WTC11 (cell line): Measurements from ENCODE around the gene ADARB2. TPM values are rescaled to one million over a fixed set of nuclear protein-coding genes. Genes with fewer than 3 reads are reported as not detected.

ENCODE experiments used
- ATAC-seq: fragments of 200-7000 bp; cut with Tn5 transposase; 2 replicates; pipeline ENCODE4 v1.10.0; 2021; ENCODE audit warnings: mild to moderate bottlenecking, moderate library complexity
- CTCF ChIA-PET: fragments of 300-600 bp; sonication (Branson Sonifier 250); formaldehyde crosslinking; loops from one replicate; lab custom pipeline; 2021; ENCODE audit warnings: antibody characterized with exemption; lab: Charles Lee
- POLR2A ChIA-PET: fragments of 350-600 bp; sonication (Branson Sonifier 250); formaldehyde crosslinking; loops from one replicate; lab custom pipeline; 2021; ENCODE audit warnings: antibody characterized with exemption; lab: Charles Lee
- DNase-seq: peaks from one replicate; pipeline ENCODE4 v3.0.0; 2021; ENCODE audit warnings: low spot score
- H3K27ac Mint-ChIP-seq: 2 replicates; pipeline ENCODE4 v1.8.0; 2021; ENCODE audit warnings: mixed read lengths
- H3K27me3 Mint-ChIP-seq: 2 replicates; pipeline ENCODE4 v1.8.0; 2021; ENCODE audit warnings: low read depth, mild to moderate bottlenecking, moderate library complexity, mixed read lengths
- H3K36me3 Mint-ChIP-seq: 2 replicates; pipeline ENCODE4 v1.8.0; 2021; ENCODE audit warnings: mixed read lengths
- H3K4me1 Mint-ChIP-seq: 2 replicates; pipeline ENCODE4 v1.8.0; 2022; ENCODE audit warnings: mixed read lengths
- H3K4me3 Mint-ChIP-seq: 2 replicates; pipeline ENCODE4 v1.8.0; 2021; ENCODE audit warnings: mild to moderate bottlenecking, moderate library complexity, mixed read lengths
- H3K9me3 Mint-ChIP-seq: 2 replicates; pipeline ENCODE4 v1.8.0; 2021; ENCODE audit warnings: mixed read lengths
- CDX4 ChIP-seq: fragments of 250-450 bp; sonication (Bioruptor Pico); IDR thresholded peaks from 2 replicates; pipeline ENCODE4 v1.9.0; 2021; ENCODE audit warnings: moderate library complexity, mild to moderate bottlenecking, inconsistent platforms, borderline replicate concordance
- E2F4 ChIP-seq: sonication (generic); formaldehyde crosslinking; IDR thresholded peaks from 2 replicates; pipeline ENCODE4 v1.8.1; 2022; ENCODE audit warnings: low read depth, mild to moderate bottlenecking, moderate library complexity, missing genetic modification reagents, borderline replicate concordance
- EMX1 ChIP-seq: fragments of 250-450 bp; sonication (Bioruptor Pico); IDR thresholded peaks from 2 replicates; pipeline ENCODE4 v1.8.0; 2021; ENCODE audit warnings: mild to moderate bottlenecking
- ETV6 ChIP-seq: sonication (generic); formaldehyde crosslinking; IDR thresholded peaks from 2 replicates; pipeline ENCODE4 v1.8.1; 2022; ENCODE audit warnings: mild to moderate bottlenecking, missing genetic modification reagents
- FOXP1 ChIP-seq: sonication (generic); formaldehyde crosslinking; IDR thresholded peaks from 2 replicates; pipeline ENCODE4 v1.8.0; 2022; ENCODE audit warnings: missing genetic modification reagents, mild to moderate bottlenecking, moderate library complexity, borderline replicate concordance
- GABPB1 ChIP-seq: sonication (generic); formaldehyde crosslinking; IDR thresholded peaks from 2 replicates; pipeline ENCODE4 v1.8.1; 2023; ENCODE audit warnings: mild to moderate bottlenecking, missing genetic modification reagents
- IRF2 ChIP-seq: sonication (generic); formaldehyde crosslinking; IDR thresholded peaks from 2 replicates; pipeline ENCODE4 v1.8.0; 2022; ENCODE audit warnings: low read depth, missing genetic modification reagents, borderline replicate concordance
- JAZF1 ChIP-seq: fragments of 250-450 bp; sonication (Bioruptor Pico); IDR thresholded peaks from 2 replicates; pipeline ENCODE4 v1.9.0; 2021; ENCODE audit warnings: moderate library complexity, mild to moderate bottlenecking, inconsistent platforms
- NFYB ChIP-seq: sonication (generic); formaldehyde crosslinking; conservative IDR thresholded peaks from 2 replicates; pipeline ENCODE4 v1.8.0; 2022; ENCODE audit warnings: low read depth, missing genetic modification reagents
- NR3C1 ChIP-seq: sonication (generic); formaldehyde crosslinking; conservative IDR thresholded peaks from 2 replicates; pipeline ENCODE4 v1.8.1; 2023; ENCODE audit warnings: low read depth, mild to moderate bottlenecking, missing genetic modification reagents
- SMAD4 ChIP-seq: sonication (generic); formaldehyde crosslinking; IDR thresholded peaks from 2 replicates; pipeline ENCODE4 v1.8.0; 2022; ENCODE audit warnings: mild to moderate bottlenecking, missing genetic modification reagents
- SOX15 ChIP-seq: fragments of 250-450 bp; sonication (Bioruptor Pico); IDR thresholded peaks from 2 replicates; pipeline ENCODE4 v1.9.0; 2021; ENCODE audit warnings: mild to moderate bottlenecking
- SP1 ChIP-seq: sonication (generic); formaldehyde crosslinking; conservative IDR thresholded peaks from 2 replicates; pipeline ENCODE4 v1.8.1; 2022; ENCODE audit warnings: missing genetic modification reagents
- STAT6 ChIP-seq: sonication (generic); formaldehyde crosslinking; conservative IDR thresholded peaks from 2 replicates; pipeline ENCODE4 v1.8.1; 2023; ENCODE audit warnings: mild to moderate bottlenecking, low read depth, missing genetic modification reagents, moderate library complexity
- TEAD1 ChIP-seq: sonication (generic); formaldehyde crosslinking; IDR thresholded peaks from 2 replicates; pipeline ENCODE4 v1.8.0; 2022; ENCODE audit warnings: mild to moderate bottlenecking, missing genetic modification reagents
- ZNF416 ChIP-seq: fragments of 250-450 bp; sonication (Bioruptor Pico); IDR thresholded peaks from 2 replicates; pipeline ENCODE4 v1.9.0; 2021; ENCODE audit warnings: mild to moderate bottlenecking, inconsistent platforms
- total RNA-seq: library from RNA; stranded (reverse); gene quantifications from 3 replicates; pipeline ENCODE4 v1.2.3, GENCODE V29; 2021
- TF ChIP-seq, protein P1 (sequence below): sonication (generic); formaldehyde crosslinking; IDR thresholded peaks from 2 replicates; pipeline ENCODE4 v1.8.0; 2022; ENCODE audit warnings: mild to moderate bottlenecking, missing genetic modification reagents

ADARB2 gene
- total RNA-seq, 1 experiment from 2014 or later: 3.7 TPM

DNA sequence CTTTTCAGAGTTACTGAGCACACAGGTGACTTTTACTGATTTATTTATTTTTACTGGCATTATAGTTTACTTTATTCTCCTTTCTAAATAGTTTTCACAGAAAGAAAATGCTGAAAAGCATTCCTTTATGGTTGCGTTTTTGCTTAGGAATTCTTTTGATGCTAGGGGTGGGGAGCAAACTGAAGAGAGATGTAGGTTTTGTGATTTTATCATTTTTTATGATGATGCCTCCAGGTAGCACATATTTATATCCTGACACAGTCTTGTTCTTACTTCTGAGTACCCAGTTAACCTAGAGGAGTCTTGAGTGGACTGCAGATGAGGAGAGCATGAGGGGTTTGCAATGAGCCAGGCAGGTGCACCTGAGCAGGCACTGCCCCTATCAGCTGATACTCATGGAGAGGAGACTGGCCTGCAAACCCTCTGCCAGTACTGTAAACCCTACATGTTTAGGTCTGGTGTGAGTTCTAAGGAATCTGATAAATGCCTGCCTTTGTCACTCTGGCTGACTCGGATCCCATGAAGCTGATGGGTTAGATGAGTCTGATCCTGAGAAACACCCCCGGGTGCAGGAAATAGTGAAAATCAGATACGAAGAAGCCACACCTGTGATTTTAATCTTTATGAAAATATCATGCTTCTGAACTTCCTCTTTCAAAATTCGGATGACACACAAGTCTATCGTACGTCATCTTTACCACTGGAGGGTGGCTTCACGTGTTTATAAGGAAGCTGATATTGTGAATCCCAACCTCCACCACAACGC, 378.3 kb downstream of the ADARB2 start:
- CTCF ChIA-PET: interaction anchor here (0.8 to 4.6 kb wide), 6 partner anchors 10 to 378 kb away, joined by 3 to 58 read pairs (median 4); partner anchors contain the start of gene ADARB2
- ATAC-seq (no peak), DNase-seq (no peak)
- no peak for TF ChIP-seq TEAD1 (CRISPR knock-in tag)
- no peak for TF ChIP-seq FOXP1 (CRISPR knock-in tag)
- Mint-ChIP-seq H3K4me3 (no peak overlapping the region), H3K4me1 (peaks cover 43% of the 10 kb centered on the region), H3K36me3 (no peaks in the 10 kb centered on the region), H3K27ac (peak overlapping the region; percentile 42; the same call in 1 of the 2 replicates), H3K9me3 (no peaks in the 10 kb centered on the region), H3K27me3 (no peaks in the 10 kb centered on the region)
- POLR2A ChIA-PET: no interaction called here

- CTCF ChIA-PET: interaction anchor here (4.6 kb wide), 1 partner anchor 11 kb away, joined by 58 read pairs; no protein-coding TSS in a partner anchor
These were observed 379.2 kb downstream of the ADARB2 start for GRCh38 chr10:1358147-1358546.

DNA sequence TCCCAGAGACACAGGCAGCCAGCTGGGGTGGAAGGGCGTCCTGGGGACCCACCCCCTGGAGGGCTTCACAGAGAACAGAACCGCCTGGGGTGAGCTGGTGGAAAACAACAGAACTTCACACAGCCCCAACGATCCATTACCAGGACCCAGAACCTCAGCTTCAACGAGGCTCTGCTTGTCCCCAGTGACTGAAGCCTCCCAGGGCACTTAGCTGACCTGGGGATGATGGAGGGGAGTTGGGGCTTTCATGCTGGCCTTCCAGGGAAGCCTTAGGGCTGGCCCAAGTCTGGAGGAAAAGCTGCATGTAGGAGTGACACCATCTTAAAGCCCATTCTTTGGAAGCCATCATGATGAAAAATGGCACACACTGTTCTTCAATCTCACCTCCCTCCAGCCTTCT, 381.0 kb downstream of the ADARB2 start:
- Mint-ChIP-seq H3K27ac (no peak overlapping the region), H3K4me3 (no peak overlapping the region), H3K4me1 (peaks cover 37% of the 10 kb centered on the region), H3K36me3 (no peaks in the 10 kb centered on the region), H3K27me3 (no peaks in the 10 kb centered on the region), H3K9me3 (no peaks in the 10 kb centered on the region)
- ChIA-PET CTCF (no interaction called here), POLR2A (no interaction called here)
- no peak for DNase-seq
- ATAC-seq: no peak
- TF ChIP-seq, protein P1, sequence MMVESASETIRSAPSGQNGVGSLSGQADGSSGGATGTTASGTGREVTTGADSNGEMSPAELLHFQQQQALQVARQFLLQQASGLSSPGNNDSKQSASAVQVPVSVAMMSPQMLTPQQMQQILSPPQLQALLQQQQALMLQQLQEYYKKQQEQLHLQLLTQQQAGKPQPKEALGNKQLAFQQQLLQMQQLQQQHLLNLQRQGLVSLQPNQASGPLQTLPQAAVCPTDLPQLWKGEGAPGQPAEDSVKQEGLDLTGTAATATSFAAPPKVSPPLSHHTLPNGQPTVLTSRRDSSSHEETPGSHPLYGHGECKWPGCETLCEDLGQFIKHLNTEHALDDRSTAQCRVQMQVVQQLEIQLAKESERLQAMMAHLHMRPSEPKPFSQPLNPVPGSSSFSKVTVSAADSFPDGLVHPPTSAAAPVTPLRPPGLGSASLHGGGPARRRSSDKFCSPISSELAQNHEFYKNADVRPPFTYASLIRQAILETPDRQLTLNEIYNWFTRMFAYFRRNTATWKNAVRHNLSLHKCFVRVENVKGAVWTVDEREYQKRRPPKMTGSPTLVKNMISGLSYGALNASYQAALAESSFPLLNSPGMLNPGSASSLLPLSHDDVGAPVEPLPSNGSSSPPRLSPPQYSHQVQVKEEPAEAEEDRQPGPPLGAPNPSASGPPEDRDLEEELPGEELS: no peak
- TF ChIP-seq EMX1: no peak
- TF ChIP-seq STAT6 (CRISPR knock-in tag): no peak
- TF ChIP-seq SP1 (CRISPR knock-in tag): no peak
- no peak for TF ChIP-seq NR3C1 (CRISPR knock-in tag)
- no peak for TF ChIP-seq SMAD4 (CRISPR knock-in tag)
- no peak for TF ChIP-seq JAZF1 (CRISPR knock-in tag)
- TF ChIP-seq ZNF416 (CRISPR knock-in tag): no peak
- TF ChIP-seq ETV6: no peak
- no peak for TF ChIP-seq NFYB

More at GRCh38 chr10:1358147-1358546, 379.2 kb downstream of the ADARB2 start:
- POLR2A ChIA-PET: no interaction called here
- H3K4me1 Mint-ChIP-seq: peaks cover 43% of the 10 kb centered on the region
- H3K27ac Mint-ChIP-seq: no peak overlapping the region
- H3K9me3 Mint-ChIP-seq: no peaks in the 10 kb centered on the region
- no peak for DNase-seq
- H3K27me3 Mint-ChIP-seq: no peaks in the 10 kb centered on the region
- H3K4me3 Mint-ChIP-seq: no peak overlapping the region
- TF ChIP-seq IRF2 (CRISPR knock-in tag): no peak
- TF ChIP-seq E2F4 (CRISPR knock-in tag): no peak
- no peak for TF ChIP-seq SOX15 (CRISPR knock-in tag)
- no peak for TF ChIP-seq CDX4 (CRISPR knock-in tag)
- TF ChIP-seq JAZF1 (CRISPR knock-in tag): no peak
- no peak for TF ChIP-seq GABPB1 (CRISPR knock-in tag)
- TF ChIP-seq STAT6 (CRISPR knock-in tag): no peak
- H3K36me3 Mint-ChIP-seq: no peaks in the 10 kb centered on the region
- ATAC-seq: no peak
